Stimulated activated CD4-positive, alpha-beta T cell treated with anti-CD3 and anti-CD28 coated beads, Interleukin-1b, Interleukin-23, amount 100 ng/mL, for 48 hours (primary cell): ENCODE results near the gene RPL22.

Experiments used
- DNase-seq: peaks from one replicate; pipeline ENCODE4 v3.0.0-alpha.2; 2020

Gene RPL22

DNA sequence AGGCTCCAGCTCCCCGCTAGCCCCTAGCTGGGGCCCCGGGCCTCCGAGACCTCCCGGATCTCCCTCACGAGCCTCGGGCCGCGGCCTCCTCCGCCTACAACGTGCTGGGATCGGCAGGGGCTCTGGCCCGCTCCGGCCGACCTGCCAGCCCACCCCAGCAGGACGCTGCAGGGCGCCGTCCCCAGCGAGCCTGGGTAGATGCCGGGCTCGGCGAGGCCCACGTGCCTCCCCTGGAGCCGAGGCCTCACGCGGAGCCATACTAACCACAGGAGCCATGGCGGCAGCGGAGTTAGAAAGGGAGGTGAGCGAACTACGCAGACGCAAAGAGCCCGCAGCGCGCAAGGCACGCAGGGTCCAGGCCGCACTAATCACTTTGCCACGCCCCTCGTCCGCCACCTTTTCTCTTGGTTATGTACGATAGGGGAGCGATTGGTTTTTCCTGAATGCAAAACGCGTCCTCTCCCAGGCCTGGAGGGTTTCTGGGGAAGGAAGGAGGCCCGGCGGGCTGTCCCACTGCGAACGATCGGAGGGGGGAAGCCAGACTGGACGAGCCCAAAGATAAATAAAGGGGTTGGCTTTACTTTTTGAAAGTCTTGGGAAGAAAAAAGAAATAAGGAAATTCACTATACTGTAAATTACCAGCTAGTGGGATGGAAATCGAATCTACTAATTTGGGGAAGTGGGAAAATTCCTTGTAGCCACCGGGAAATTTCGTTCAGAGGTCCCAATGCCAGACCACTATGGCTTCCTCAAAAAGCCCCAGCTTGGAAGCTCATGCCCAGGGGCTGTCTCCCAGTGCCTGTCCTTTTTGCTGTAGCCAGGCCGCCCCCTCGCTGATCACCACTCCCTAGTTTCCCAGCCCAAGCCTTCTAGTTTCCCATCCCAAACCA is at the start of gene RPL22:
Gene RPL22 (minus strand): TSS at position 298 of the 890 bp plus-strand sequence. CDS start 22 bp downstream, at position 276.
- DNase-seq = peak; percentile 98

DNA sequence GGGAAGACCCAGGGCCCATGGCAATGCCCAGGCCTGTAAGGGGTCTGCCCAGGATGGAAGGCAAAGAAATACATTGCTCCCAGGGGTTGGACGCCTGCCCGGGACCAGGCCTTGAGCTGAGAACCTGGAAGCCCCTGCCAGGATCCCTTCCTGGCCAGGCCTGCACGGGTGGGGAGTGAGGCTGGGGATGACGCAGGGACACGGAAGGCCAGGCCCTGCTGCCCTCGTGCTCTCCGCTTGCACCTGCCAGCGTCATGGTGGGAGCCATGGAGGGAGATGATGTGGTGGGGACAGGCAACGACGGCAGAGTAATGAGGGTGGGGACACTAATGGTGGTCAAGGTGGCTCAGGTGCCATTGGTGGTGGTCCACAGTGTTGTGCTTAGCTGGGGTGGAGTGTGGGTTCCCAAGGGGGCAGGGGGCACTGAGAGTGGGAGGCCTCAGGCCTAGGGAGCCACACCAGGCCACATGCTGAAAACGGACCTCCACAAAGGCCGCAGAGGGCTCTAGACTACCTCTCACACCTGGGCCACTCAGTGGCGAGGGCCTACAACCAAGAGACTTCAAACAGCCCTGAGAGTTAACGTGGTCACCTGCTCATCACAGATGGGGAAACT is 48.9 kb upstream of the RPL22 start:
- no peak for DNase-seq

DNA sequence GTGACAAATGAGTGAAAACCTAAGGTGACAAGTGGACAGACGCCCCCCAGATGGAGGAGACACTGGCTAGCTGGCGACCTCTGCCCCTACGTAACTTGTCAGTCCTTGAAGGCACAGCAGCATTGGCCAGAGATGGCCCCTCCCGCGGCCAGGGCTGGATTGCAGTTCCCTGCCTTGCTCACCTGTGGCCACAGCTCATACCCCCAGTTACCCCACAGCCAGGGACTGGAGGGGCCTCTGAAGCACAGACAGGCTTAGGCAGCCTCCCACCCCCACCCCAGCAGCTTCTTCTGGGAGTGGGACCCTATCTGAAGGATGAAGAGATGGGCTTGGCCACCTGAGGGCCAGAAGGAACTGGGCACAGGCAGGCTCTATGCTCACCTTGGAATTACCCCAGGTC is 48.3 kb upstream of the RPL22 start:
- no peak for DNase-seq

DNA sequence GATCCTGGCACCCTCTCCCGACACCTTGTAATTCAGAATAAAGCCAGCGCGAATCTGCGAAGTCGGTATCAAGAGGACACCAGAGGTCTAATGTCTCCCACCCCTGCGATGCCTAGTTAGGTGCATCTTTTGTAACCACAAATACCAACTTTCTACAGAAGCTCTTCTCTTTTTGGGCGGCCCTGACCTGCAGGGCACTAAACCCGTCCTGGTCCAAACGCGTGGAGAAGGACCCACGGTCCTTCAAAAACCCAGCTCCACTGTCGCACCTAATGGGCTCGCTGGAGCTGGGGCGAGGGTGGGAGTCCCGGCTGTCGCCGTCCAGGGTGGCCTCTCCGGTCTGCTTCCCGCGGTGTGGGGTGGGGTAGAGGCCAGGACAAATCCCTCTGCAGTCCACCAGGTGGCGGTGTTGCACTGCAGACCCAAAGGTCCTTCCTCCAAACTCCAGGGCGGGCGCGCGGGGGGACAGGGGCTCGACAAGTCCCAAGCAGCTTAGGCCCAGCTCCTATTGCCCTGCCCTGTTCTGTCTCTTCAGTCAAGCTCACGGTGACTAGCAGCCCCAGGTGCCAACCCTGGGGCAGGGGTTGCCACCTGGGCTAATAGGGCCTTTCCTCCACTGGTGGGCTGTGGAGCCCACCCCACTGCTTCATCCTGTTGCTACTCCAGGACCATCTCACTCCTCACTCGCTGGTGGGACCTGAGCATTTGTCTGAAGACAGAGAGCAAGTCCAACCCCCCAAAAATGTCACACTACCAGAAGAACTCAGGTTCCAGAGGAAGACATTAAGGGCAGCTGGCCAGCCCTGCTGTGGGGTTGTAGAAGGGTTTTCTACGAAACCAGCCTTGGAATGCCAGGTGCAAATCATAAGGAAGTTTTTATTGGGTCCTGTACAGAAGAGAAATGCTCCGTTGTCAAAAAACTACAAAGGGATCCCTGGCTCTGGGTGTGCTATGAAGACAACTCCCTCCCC is 47.4 kb upstream of the RPL22 start:
- DNase-seq = peak; percentile 80

DNA sequence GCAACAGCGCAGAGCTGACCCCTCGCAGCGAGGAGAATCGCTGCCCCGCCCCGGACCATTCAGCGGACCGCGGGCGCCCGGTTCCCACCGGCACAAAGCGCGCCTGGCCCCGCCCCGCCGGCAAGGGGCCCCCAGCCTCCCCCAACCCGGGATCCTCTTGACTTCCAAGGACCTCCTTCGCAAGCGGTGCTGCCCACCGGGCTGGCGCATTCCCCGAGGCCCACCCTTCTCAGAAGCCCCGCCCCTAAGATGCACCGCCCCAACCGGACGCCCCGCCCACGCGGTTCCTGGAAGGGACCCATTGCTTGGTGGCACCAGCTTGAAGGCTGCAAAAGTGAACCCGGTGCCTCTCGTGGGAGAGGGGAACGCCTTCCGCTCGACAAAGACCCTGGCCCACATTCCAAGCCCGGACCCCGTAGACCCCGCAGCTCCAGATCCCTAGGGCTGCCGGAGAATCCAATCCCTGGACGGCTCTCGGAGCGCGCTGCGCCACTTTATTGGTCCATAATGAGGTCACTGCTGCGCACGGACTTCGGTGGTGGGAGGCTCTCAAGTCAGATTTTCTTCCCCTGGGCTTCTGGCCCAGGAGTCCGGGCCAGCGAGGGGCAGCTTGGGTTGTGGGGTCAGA is 46.6 kb upstream of the RPL22 start:
- peak; percentile 33 for DNase-seq

DNA sequence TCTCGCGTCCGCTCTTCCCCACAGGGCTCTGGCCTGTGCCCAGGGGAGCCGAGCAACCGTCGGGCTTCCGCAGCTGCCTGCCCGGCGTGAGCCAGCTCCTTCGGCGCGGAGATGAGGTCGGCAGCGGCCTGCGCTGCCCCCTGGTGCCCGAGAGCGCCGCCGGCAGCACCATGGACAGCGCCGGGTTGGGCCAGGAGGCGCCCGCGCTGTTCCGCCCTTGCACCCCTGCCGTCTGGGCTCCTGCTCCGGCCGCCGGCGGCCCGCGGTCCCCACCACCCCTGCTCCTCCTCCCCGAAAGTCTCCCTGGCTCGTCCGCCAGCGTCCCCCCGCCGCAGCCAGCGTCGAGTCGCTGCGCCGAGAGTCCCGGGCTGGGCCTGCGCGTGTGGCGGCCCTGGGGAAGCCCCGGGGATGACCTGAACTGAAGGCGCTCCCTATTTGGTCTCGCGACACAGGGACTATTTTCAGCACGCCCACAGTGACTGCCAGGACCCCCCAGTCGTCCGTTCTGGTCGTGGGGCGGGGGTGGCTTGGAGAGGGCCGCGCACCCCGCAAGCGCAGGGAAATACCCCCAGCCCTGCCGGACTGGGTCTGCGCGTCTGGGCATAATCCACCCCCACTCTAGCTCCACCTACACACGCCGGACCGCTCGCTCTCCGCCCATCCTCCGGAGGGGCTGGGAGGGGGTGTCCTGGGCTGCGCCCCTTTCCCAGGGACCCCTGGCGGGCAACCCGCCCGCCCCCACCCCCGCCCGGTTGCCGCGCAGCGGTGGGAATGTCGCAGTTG is 45.9 kb upstream of the RPL22 start:
- peak; percentile 75 for DNase-seq

DNA sequence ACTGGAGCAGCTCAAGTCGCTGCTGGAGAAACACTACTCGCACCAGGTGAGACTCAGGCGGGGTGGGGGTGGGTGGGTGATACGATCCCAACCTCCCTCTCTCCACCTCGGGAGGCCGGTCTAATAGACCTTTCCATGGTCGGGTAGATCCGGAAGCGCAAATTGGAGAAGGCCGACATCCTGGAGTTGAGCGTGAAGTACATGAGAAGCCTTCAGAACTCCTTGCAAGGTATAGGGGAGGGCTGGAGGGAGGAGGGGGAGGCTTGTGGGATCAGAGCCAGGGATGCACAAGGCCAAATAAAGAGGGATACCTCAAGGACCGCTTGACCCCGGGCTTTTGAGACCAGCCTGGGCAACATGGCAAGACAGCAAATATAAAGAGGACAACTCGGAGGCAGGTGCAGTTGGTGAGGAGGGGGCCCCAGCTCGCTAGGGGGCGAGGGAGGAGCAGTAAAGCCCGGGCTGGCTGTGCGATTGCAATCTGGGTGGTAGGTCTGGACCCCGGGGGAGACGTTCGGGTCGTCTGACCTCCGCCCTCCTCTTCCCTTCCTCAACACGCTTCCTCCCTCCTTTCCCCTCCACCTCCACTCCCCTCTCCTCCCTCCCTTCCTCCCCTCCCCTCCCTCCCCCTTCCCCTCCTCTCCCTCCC is 45.1 kb upstream of the RPL22 start:
- DNase-seq = no peak

DNA sequence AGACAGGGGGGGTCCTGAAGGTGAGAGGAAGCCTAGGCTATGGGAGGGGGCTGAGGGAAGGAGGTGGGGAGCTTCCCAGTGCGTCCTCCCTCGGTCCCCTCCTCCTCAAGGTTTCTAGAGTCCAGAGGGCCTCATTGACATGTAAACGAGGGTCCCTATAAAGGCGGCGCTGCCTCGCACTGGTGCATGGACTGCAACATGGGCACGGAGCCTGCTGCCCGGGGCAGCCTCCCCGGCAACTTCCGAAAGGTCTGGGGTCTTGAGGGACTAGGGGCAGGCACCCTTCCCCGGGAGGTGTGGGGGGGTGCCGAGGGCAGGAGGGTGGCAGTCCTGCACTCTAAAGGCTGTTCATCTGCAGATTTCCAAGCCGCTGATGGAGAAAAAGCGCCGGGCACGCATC is 44.6 kb upstream of the RPL22 start, which contains the start of gene HES3:
Gene HES3 (plus strand): TSS at position 187 of the 400 bp plus-strand sequence. CDS start 187 bp downstream, at position 374.
- DNase-seq = no peak

DNA sequence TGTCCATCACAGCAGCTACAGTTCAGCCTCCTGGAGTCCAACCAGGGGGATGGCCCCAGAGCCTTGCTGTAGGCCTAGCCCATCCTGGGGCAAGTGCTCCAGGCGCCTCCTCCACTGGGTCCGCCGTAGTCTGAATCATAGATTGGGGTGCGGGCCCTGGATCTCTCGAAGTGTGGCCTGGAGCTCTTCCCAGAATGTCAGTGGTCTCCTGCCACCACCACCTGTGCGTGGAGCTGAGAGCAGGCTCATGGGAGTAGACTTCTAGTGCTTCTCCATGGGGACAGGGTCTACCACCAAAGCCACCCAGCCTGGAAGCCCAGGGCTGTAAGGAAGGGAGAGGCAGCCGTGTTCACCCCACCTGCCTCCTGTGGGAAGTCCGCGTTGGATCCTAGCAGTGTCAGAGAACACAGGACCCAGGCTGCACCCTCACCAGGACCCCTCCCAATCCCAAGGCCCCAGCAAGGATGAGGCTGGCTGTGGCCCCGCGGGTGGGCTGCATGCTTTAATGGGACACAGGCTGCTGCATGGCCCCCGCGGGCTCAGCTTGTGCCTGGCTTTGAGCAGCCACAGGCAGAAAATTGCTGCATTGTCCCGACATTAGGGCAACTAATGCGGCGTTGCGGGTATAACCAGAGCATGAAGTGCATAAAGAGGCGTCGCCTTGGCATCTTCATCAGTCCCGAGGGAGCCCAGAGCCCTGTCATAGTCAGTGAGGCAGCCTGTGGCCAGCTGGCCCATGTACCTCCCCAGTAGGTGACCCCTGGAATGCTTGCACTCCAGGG is 43.8 kb upstream of the RPL22 start:
- DNase-seq = no peak

DNA sequence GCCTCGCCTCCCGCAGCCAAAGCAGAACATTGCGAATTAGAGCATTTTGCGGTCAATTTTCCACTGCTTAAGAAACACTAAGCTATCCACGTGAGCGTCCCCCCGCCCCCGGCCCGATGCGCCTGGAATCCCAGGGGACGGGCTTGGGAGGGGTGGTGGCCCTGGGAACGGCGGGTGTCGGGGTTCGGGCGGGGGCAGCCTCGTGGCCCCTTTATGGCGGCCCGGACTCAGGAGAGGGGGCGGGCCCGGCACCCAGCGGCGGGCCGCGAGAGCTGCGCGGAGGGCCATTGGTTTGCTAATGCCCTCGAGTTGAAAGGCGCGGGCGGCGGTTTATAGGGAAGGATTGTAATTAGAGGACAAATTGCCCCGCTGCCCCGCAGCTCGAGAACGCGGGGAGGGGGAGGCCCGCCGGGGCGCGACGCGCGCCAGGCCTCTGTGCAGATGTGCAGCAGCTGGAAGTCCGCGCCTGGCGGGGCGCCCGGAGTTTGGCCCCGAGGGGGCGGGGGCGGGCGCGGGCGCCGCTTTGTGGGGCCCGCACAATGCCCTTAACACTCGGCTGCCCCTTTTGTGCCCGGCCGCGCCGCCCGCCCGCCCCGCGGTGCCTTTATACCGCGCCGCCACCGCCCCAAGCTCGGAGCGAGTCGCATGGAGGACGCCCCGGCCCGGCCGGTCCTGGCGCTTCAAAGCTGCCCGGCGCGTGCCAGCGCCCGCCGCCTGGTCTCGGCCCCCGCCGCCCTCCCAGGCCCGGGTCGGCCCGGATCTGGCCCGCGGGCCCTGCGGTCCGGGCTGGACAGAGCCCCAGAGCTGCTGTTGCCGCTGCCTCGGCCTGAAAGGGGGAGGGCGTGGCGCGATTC is 42.7 kb upstream of the RPL22 start:
- DNase-seq = no peak

DNA sequence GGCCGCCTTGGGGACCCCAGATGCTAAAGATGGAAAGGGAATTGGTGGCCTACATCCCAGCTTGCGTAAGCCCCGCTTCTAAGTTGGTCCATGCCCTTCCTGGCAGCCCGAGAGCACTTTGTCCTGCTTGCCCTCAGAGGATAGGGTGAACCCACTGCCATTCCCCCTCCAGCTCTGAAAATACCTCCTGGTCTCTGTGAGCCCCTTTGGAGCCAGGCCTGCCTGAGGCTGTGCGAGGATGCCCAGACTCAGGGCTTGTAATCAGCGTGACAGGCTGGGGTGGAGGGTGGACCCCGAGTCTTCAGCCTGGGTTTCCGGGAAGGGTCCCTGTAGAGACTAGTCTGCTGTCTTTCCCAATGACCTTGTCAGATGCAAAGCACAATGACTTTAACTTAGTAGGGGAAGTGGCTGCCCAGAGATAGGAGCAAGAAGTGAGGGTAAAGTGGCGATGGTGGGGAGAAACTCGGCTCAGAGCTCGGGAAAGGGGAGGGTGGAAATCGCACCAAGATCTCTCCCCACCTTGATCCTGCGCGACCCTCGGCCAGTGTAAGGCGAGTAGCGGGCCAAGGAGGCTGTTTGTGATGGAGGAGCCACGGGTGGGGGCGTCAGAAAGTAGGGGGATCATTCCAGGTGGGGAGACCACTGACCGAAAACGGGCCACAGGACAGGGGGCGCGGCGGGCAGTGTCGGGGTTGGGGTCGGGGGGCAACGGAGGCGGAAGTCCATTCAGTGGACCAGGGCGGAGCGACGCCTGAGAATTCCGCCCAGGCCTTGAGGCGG is 41.9 kb upstream of the RPL22 start:
- DNase-seq = no peak

DNA sequence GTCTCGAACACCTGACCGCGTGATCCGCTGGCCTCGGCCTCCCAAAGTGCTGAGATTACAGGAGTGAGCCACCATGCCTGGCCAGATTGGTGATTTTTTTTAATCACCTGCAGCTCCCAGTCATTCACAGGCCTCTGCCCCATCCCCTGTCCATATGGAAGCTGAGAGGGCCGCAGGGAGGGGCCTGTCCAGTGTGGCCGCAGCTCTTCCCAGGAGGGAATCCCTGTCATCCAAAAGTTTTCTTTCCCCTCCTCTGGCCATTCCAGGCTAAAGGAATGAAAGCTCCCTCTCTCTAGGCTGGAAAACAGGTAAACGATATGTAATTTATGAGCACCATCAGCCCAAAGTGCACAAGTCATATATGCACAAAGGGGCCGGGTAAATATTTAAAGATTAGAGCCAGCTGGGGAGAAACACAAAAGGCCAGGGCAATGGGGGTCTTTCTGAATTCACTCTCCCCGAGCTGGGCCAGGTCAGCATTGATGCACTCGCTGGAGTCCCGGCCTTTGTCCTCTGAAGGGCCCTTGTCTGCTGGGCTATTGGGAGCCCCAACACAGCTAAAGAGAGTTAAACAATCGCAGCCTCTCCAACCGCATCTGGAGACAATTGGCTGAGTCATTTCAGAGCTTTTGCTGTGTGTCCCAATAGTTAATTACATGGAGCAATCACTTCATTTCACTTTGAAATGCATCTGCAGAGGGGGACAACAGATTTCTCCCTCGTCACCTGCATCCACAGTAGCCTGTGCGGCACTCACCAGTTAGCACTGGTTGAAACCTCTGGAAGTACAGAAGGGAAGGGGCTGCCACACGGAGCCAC is 40.8 kb upstream of the RPL22 start:
- no peak for DNase-seq

DNA sequence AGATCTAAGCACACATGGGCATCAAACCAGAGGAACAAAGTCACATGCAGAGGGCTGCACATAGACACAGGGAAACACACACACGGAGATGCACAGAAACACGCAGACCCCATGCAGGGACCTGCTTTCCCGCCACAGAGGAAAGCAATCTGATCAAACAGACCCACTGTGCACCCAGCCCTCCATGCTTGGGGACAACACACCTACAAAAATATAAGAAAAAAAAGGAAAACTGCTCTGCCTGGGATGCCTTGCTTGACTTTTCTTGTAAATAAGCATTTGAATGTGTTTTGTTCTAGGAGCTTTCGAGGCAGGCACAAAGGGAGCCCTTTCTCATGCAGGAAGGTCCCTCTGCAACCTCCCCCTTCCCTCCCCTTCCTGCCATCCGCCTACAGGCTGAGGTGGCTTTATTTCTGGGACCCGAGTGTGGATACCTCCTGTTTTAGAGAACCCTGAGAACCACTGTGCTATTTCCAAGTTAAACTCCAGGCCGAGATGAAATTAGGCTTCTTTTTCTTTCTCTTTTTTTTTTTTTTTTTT is 39.9 kb upstream of the RPL22 start:
- no peak for DNase-seq

DNA sequence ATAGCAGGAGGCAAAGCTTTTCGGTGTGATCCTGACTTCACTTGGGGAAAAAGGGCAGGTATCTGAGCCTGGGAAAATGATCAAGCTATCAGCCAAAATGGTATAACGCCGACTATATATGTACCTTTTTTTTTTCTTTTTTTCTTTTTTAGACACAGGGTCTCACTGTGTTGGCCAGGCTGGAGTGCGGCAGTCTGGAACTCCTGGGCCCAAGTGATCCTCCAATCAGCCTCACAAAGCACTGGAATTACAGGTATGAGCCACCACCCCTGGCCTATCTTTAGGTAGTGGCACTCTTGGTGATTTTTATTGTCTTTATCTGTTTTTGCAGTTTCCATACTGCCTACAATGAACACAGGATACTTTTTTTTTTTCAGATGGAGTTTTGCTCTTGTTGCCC is 37.7 kb upstream of the RPL22 start:
- no peak for DNase-seq

DNA sequence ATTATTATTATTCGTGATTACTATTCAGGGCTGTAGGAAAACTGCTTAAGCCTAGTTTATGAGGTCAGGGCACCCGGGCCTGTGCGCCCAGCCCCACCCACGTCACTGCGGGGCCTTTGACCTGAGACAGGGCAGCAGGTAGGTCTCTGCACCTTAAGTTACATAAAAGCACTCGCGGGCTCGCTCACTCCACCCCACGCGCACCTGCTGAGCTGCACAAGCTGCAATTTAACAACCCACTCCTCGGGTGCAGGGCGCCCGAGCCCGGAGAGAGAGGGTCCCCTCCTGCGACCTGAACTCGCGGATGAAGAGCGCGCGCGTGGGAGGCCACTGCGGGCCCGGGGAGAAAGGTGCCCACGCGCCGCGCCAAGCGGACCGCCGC is 35.9 kb upstream of the RPL22 start:
- peak; percentile 27 for DNase-seq

DNA sequence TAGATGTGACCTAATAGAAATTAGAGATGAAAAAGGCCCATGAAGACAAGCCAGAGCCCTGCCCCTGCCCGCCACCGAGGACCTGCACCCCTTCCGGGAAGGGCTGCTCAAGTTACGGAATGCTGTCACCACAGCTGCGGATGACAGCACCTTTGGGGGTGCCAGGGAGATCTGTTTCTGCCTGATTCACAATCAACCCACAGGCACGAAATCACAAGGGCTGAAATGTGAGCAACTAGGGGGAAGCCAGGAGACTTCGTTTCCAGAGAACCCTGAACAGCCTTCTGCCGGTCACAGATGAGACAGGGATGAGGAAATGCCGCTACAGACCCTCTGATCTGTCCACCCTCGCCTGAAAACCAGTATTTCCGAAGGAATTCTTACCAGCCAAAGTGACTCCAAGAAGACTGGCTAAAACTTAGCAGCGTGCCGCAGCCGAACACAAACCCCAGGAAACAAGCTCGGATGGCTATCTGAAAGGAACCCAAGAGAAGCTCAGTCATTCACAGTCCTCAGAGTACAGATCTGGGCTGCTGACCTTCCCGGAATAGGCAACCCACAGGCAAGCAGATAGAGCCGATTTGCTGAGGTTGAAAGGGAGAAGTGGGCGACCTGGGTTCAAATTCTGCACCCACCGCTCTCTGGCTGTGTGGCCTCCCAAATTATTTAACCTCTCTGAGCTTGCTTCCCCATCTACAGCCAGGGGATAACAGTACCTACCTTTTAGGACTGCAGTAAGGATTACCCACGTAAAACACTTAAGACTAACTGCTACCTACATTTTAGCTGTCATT is 35.3 kb upstream of the RPL22 start:
- DNase-seq = no peak

DNA sequence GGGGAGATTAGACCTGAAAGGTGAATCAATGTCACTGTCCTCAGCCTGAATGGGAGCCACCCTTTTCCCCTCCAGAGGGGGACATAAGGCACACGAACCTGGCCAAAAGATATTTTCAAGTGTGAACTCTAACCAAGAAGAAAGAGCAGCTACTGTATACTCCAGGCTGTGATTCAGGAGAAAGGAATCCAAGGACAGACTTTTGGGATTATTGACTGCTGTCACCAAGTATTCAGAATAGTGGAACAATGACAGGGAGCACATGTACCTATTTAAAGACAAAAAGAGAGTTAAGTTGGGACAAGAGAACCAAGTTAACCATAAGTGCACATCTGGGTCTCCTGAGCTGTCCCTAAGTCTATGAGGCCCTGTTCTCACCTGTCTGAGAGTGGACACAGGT is 34.0 kb upstream of the RPL22 start:
- DNase-seq = no peak
